ENCODE results near the gene PRSS36.
"Not testable (repeated sequence)": the region's sequence is repeated elsewhere in the genome, so short reads cannot be mapped to it uniquely, and the experiment has no call there.

PRSS36 gene

DNA sequence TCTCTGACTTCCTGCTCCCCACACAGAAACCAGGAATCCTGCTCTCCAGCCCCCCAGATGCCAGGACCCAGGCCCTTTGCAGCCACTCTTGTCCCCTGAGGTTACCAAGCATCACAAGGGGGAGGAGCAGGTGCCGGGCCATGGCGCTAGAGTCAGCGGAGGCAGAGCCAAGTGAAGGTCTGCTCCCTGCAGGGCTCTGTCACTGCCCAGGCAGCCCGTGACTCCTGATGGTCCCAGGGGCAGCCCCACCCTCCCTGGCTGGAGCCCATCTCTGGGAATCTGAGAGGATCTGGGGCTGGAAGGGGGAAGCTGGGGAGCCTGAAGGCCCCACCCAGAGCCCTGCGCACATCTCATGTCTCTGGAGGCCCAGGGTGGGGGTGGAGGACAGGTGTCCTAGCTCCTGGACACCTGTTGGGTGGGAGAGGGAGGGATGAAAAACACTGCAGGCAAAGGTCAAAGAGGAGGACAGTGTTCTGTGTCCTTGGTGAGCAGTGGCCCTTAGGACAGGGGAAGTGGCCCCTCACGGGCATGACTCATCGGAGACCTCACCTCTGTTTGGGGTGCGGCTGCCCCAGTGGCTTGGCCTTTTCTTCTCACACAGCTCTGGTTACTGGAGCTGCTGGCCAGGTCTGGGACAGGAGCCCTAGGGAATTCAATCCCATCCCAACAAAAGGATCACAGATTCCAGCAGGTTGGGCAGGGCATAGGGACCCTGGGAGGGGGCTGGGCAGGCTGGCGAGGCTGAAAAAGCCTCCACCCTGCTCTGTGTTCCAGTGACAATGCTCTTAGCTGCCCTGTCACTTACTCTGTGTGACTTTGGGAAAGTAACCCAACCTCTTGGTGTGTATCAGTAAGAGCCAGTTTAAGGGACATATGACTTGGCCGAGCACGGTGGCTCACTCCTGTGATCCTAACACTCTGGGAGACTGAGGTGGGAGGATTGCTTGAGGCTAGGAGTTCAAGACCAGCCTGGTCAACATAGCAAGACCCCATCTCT lies at the start of gene PRSS36:
Gene PRSS36 (minus strand): TSS at position 173 of the 997 bp plus-strand sequence. CDS start 31 bp downstream, at position 142.
- no peak for DNase-seq

DNA sequence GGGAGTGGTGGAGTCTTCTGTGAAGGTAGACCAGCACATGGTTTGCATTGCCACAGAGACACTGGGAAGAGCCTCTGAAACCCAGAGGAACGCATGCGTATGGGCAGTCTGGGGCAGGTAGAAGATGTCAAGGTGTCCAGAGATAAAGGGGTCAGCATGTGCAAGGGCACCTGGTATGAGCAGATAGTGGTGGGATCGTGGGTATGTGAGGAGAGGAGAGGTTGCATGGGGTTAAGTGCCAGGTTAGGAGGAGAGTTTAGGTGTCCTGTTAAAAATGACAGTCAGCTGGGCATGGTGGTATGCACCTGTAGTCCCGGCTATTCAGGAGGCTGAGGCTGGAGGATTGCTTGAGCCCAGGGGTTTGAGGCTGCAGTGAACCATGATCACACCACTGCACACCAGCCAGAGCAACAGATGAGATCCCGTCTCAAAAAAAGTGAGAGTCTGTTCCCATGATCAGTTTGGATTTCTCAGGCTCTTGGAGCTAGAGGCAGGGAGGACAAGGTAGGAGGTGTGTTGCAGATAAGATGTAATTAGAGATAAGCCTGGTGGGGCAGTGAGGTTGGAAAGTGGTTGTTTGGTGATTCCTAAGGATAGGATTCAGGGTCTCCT lies 49.7 kb upstream of the PRSS36 start:
- no peak for DNase-seq

DNA sequence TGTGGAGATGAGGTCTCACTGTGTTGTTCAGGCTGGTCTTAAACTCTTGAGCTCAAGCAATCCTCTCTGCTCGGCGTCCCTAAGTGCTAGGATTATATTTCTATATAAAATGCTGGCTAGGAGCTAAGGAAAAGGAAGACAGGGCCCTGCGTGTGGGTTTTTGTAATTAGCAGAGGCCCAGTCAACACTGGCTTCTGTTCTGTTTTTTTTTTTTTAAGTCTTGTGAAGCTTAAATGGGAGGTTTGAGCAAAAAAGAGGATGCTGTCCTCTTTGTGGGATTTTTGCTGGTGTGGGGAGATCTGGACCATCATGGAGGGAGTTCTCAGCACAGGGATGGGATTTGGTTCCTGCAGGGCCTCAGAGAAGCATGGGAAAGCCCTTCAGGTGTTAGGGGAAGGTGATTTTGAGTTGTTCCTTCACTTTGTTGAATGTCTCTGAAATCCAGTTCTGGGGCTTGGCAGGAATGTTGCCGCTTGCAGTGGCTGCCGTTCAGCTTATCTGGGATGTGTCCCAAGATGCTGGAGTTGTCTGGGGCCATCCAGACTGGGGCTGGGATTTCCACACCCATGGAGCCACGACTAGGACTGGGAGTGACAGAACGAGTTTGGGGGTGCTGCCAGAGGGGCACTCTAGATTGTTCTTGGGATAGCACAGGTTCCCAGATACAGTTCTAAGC lies 48.5 kb upstream of the PRSS36 start:
- DNase-seq: no peak

- DNase-seq: no peak
Measured at GRCh38 chr16:31196324-31197088, 46.6 kb upstream of the PRSS36 start.

- not testable (repeated sequence) for DNase-seq
Measured at GRCh38 chr16:31195861-31196260, 46.0 kb upstream of the PRSS36 start.

GRCh38 chr16:31194898-31195297 lies 45.0 kb upstream of the PRSS36 start:
- no peak for DNase-seq

DNA sequence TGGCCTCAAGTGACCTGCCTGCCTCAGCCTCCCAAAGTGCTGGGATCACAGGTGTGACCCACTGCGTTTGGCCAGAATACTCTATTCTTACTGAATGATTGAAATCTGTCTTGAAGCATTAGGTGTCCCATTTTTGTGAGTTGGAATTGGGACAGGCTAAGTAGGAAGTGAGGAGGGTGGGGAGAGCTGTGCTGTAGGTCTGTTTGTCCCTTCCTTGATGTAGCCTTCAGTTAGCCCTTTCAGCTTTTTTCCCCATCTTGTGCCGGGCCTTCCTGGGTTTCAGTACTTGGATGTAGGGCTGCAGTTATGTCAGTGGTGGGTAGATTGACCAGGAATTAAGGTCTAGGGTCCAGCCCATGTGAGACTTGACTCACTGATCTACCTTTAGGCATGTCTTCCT lies 44.0 kb upstream of the PRSS36 start:
- no peak for DNase-seq

DNA sequence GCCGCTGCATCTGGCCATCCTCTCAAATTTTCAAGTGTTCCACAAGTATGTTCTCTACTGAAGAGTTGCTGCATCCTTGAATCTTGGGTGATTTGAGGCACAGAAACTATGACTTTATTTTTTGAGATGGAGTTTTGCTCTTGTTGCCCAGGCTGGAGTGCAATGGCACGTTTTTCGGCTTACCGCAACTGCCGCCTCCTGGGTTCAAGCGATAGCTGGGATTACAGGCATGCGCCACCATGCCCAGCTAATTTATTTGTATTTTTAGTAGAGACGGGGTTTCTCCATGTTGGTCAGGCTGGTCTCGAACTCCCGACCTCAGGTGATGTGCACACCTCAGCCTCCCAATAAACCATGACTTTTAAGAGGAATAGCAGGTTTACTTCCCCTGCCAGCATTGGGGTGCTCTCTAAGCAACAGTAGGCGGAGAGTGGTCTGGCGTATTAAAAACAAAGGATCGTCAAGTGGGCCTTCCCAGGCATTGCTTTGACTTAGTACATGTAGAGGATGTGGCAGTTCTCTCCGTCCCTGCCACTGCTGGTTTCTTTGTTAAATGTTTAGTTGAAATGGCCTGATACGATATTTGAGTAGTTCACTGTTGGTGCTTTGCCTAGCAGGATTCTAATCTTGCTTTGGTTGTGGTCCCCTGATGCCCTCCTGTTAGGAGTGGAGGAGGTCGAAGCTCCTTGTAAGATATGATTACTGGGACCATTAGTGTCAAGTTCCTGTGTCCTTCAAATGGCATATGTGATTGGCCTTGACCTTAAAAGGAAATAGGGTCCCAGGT lies 43.2 kb upstream of the PRSS36 start:
- DNase-seq: no peak

DNA sequence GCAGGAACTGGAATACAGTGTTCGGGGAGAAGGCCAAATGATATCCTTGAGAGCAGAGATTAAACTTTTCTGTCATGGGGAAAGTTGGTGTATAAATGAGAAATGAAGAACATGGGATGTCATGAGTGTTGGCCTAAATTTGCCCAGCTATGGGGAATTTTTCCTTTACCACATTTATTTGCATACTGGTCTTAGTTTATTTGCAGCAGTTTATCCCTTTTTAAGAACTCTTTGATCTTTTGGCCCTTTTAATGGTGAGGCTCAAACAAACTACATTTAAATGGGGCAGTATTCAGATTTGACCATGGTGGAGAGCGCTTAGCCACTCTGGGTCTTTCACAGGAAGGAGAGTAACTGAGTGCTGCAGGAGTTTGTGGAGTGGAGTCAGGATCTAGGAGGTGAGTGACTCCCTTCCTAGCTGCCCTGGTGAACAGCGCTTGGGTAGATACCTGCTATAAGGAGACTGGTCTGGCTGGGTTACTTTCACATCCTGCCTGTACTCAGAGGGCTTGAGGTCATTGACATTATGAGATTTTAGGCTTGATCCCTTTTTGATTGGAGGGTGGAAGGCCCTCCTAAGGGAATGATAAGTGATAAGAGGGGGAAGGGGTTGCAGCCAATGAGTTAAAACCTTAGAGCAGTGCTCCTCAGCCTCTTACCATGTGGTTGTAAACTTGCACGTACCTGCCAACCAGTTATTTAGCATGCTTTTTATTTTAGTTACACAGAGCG lies 42.0 kb upstream of the PRSS36 start:
- DNase-seq: no peak

DNA sequence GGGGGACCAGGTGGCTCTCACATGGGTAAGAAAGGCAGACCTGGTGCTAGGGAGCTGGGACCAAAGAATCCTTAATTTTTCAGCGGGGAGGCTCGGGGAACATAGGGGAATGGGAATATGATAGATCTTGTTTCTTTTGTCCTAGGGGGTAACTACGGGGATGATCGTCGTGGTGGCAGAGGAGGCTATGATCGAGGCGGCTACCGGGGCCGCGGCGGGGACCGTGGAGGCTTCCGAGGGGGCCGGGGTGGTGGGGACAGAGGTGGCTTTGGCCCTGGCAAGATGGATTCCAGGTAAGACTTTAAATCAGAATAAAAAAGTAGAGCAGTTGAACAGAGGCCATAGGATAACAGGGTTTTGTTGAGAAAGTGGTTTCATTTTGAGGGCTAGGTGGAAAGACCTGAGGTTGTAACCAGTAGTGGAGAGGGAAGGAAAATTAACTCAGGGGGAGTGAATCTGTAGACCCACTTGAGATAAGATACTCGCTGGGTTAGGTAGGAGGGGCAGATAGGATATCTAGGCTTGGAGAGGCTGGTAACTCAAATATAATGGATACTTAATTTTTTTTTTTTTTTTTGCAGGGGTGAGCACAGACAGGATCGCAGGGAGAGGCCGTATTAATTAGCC lies 41.1 kb upstream of the PRSS36 start:
- DNase-seq: no peak

GRCh38 chr16:31190061-31190460 lies 40.2 kb upstream of the PRSS36 start:
- no peak for DNase-seq

GRCh38 chr16:31189412-31189778 lies 39.5 kb upstream of the PRSS36 start:
- no peak for DNase-seq

GRCh38 chr16:31188450-31189411 lies 38.9 kb upstream of the PRSS36 start:
- no peak for DNase-seq

DNA sequence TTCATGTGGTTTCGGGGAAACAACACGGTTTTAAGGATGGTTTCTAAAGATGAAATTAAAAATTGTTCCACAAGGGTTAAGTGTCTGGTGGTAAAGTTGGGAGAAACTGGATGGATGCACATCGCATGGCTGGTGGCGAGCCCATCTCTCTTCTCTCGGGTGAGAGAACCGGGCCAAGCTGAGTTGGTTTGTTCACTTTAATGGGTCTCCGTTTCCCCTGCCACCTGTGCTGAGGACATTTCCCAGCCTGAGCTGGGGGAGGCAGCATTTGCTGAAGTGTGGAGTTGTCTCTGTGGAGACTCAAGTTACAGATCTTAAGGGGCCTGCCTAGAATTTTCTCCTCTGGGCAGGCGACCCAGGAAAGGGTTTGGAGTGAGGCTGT lies 37.9 kb upstream of the PRSS36 start:
- DNase-seq: no peak

- DNase-seq: no peak
Measured at GRCh38 chr16:31186930-31187807, 37.3 kb upstream of the PRSS36 start.

- DNase-seq: no peak
Measured at GRCh38 chr16:31186176-31186575, 36.3 kb upstream of the PRSS36 start.

- DNase-seq: no peak
Measured at GRCh38 chr16:31185339-31185738, 35.5 kb upstream of the PRSS36 start.

- no peak for DNase-seq
Measured at GRCh38 chr16:31184888-31185287, 35.0 kb upstream of the PRSS36 start.
